Ramos (cell line): Measurements from ENCODE around the gene PANX2.

Source experiments
- in situ Hi-C: fragments of 300-500 bp; cut with MboI; formaldehyde crosslinking; loops from one replicate; pipeline ENCODE4 v1.14.3; 2022; ENCODE audit warnings: low sequenced_read_pairs; ENCODE audit not compliant: unreplicated experiment

The PANX2 gene

GRCh38 chr22:50208939-50209892 is 38.7 kb downstream of the PANX2 start:
- in situ Hi-C loops: no loop called here

GRCh38 chr22:50209893-50210292 is 39.4 kb downstream of the PANX2 start:
- in situ Hi-C loops: loop anchor here (5.0 kb wide), 2 partner anchors 63 to 278 kb away; no protein-coding TSS in a partner anchor

GRCh38 chr22:50210378-50211139 is 40.0 kb downstream of the PANX2 start:
- in situ Hi-C loops: loop anchor here (5.0 kb wide), 2 partner anchors 63 to 278 kb away; no protein-coding TSS in a partner anchor

- in situ Hi-C loops: loop anchor here (5.0 kb wide), 2 partner anchors 64 to 279 kb away; no protein-coding TSS in a partner anchor
These were observed 40.6 kb downstream of the PANX2 start for GRCh38 chr22:50211147-50211546.

GRCh38 chr22:50213263-50213662 is 42.7 kb downstream of the PANX2 start:
- in situ Hi-C loops: loop anchor here (5.0 kb wide), 2 partner anchors 66 to 281 kb away; no protein-coding TSS in a partner anchor

GRCh38 chr22:50215297-50216054 is 44.9 kb downstream of the PANX2 start:
- in situ Hi-C loops: no loop called here

- in situ Hi-C loops: no loop called here
These were observed 45.6 kb downstream of the PANX2 start for GRCh38 chr22:50216055-50216683.

GRCh38 chr22:50216684-50217520 is 46.4 kb downstream of the PANX2 start:
- in situ Hi-C loops: no loop called here

GRCh38 chr22:50217543-50218152 is 47.1 kb downstream of the PANX2 start:
- in situ Hi-C loops: no loop called here

- in situ Hi-C loops: no loop called here
These were observed 47.8 kb downstream of the PANX2 start for GRCh38 chr22:50218153-50218995.

- in situ Hi-C loops: no loop called here
These were observed 48.6 kb downstream of the PANX2 start for GRCh38 chr22:50218996-50219727.

GRCh38 chr22:50219800-50220602 is 49.5 kb downstream of the PANX2 start:
- in situ Hi-C loops: no loop called here

- in situ Hi-C loops: no loop called here
These were observed 50.3 kb downstream of the PANX2 start for GRCh38 chr22:50220603-50221409.

GRCh38 chr22:50221410-50222300 is 51.1 kb downstream of the PANX2 start:
- in situ Hi-C loops: no loop called here
